Activated T-helper 2 cell treated with anti-CD3 and anti-CD28 coated beads, Interferon-gamma antibody, Interleukin-2, Interleukin-4, amounts not matched to agents 10 μg/mL and 5 μg/mL and 100 μg/mL, durations not matched to agents 14 hours and 24 hours and 36 hours (primary cell): ENCODE data around the gene KIF26B. TPM values are rescaled to one million over a fixed set of nuclear protein-coding genes. Genes with fewer than 3 reads are reported as not detected.

Experiments used
- DNase-seq: peaks from one replicate; pipeline ENCODE4 v3.0.0; 2021; ENCODE audit warnings: low spot score
- H3K27ac Mint-ChIP-seq: one replicate; pipeline ENCODE4 v1.8.0; 2021; ENCODE audit warnings: mixed read lengths
- H3K27me3 Mint-ChIP-seq: one replicate; pipeline ENCODE4 v1.8.0; 2021; ENCODE audit warnings: low read depth, mixed read lengths
- H3K36me3 Mint-ChIP-seq: one replicate; pipeline ENCODE4 v1.8.0; 2021; ENCODE audit warnings: low read depth, mixed read lengths
- H3K4me1 Mint-ChIP-seq: one replicate; pipeline ENCODE4 v1.8.0; 2021; ENCODE audit warnings: low read depth, mixed read lengths
- H3K4me3 Mint-ChIP-seq: one replicate; pipeline ENCODE4 v1.8.0; 2021; ENCODE audit warnings: low read depth, mild to moderate bottlenecking, moderate library complexity, mixed read lengths
- H3K9me3 Mint-ChIP-seq: one replicate; pipeline ENCODE4 v1.8.0; 2021; ENCODE audit warnings: mixed read lengths
- intact Hi-C: fragments of 100-400 bp; cut with micrococcal nuclease; formaldehyde crosslinking; loops from one replicate; pipeline ENCODE4 v1.15.1; 2023
- total RNA-seq: library from RNA; stranded (reverse); gene quantifications from 2 replicates; pipeline ENCODE4 v1.2.3, GENCODE V29; 2022

KIF26B gene
- total RNA-seq, 1 donor from 2014 or later: 0.37 TPM

DNA sequence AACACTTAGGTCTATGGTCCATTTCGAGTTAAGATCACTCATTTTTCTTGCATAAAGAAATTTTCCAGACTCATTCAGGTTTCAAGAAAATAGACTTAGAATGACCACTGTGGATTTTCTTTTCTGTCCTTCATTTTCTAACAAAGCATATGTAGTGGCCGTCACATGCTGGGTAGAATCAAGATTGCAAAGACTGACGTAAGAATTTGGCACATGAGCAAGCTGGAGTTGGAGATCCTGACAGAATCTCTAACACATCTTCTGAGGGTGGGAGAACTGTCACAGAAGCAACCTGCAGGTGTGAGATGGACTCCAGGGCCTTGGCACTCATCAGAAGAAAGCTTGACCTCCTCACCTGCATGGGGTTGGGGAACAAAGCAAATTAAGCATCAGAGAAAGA is 28.6 kb downstream of the KIF26B start:
- H3K9me3 Mint-ChIP-seq: no peaks in the 10 kb centered on the region
- no peaks in the 10 kb centered on the region for H3K4me1 Mint-ChIP-seq
- DNase-seq: no peak
- intact Hi-C loops: no loop called here
- no peaks in the 10 kb centered on the region for H3K36me3 Mint-ChIP-seq
- no peak overlapping the region for H3K4me3 Mint-ChIP-seq
- H3K27me3 Mint-ChIP-seq: peaks cover 3% of the 10 kb centered on the region
- H3K27ac Mint-ChIP-seq: no peak overlapping the region

- Mint-ChIP-seq H3K4me1 (no peaks in the 10 kb centered on the region), H3K4me3 (no peak overlapping the region), H3K27me3 (peaks cover 3% of the 10 kb centered on the region), H3K36me3 (no peaks in the 10 kb centered on the region), H3K27ac (no peak overlapping the region), H3K9me3 (no peaks in the 10 kb centered on the region)
- intact Hi-C loops: no loop called here
- no peak for DNase-seq
Observed at GRCh38 chr1:245184779-245185178, 30.0 kb downstream of the KIF26B start.

DNA sequence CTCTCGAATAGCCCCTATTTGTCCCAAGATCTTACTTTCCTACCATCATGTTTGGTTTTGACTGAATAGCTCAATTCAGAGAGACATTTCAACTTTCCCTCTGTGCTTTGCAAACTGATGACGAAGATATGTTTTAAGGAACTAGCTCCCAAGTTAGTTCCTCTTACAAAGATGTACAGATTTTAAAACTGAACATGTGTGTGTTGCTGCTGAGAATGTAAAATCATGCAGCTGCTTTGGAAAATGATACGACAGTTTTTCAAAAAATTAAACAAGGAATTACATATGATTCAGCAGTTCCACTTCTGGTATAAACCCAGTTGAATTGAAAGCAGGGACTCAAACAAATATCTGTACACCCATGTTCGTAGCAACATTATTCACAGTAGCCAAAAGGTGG is 33.6 kb downstream of the KIF26B start:
- DNase-seq: no peak
- Mint-ChIP-seq H3K9me3 (no peaks in the 10 kb centered on the region), H3K4me1 (no peaks in the 10 kb centered on the region), H3K4me3 (no peak overlapping the region), H3K27ac (no peak overlapping the region), H3K27me3 (no peaks in the 10 kb centered on the region), H3K36me3 (no peaks in the 10 kb centered on the region)
- intact Hi-C loops: no loop called here

DNA sequence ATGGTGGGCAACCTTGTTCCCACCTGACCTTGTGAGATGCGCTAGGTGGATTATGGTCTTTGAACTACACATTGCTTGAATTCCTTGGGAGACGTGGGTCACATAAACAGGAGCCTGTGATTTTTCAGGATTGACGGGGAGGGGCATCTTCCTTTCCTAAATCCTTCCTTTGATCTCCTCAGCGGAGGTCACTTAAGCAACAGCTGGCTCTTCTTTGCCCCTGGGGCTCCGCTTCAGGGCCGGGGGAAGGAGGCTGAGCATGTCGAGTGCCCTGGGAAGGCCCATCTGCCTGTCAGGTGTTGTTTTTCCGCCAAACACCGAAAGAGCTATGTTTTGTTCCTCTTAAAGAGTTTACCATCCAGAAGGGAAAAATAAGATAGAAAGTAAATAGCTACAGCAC is 40.6 kb downstream of the KIF26B start:
- Mint-ChIP-seq H3K27me3 (peaks cover 6% of the 10 kb centered on the region), H3K9me3 (no peaks in the 10 kb centered on the region), H3K4me1 (no peaks in the 10 kb centered on the region), H3K36me3 (no peaks in the 10 kb centered on the region), H3K4me3 (no peak overlapping the region), H3K27ac (no peak overlapping the region)
- intact Hi-C loops: no loop called here
- no peak for DNase-seq

- no peaks in the 10 kb centered on the region for H3K4me1 Mint-ChIP-seq
Observed at GRCh38 chr1:245197121-245197520, 42.3 kb downstream of the KIF26B start.

DNA sequence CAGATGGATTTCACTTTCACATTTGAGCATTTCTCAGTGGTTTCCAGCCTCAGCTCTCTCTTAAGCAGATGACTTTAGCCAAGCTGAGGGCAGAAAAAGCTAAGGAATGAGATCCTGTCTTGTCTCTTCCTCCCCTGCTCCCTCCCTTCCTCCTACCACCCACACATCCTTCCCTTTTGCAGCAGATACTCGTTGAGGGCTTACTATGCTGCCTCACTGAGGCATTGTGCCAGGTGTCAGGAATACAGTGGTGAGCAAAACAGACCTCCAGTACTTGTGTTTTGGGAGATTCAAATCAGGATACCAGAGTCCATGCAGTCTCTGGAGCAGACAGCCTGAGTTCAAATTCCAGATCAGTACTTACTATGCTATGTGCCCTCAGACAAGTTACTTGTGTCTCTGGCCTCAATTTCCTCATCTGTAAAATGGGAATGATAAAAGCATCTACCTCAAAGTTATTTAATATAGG is 43.2 kb downstream of the KIF26B start:
- no peak overlapping the region for H3K4me3 Mint-ChIP-seq
- H3K9me3 Mint-ChIP-seq: no peaks in the 10 kb centered on the region
- intact Hi-C loops: no loop called here
- no peak overlapping the region for H3K27ac Mint-ChIP-seq
- H3K36me3 Mint-ChIP-seq: no peaks in the 10 kb centered on the region
- DNase-seq: no peak
- H3K27me3 Mint-ChIP-seq: peaks cover 6% of the 10 kb centered on the region
- no peaks in the 10 kb centered on the region for H3K4me1 Mint-ChIP-seq

More at GRCh38 chr1:245197121-245197520, 42.3 kb downstream of the KIF26B start:
- H3K27ac Mint-ChIP-seq: no peak overlapping the region
- H3K27me3 Mint-ChIP-seq: peaks cover 6% of the 10 kb centered on the region
- H3K4me3 Mint-ChIP-seq: no peak overlapping the region
- H3K9me3 Mint-ChIP-seq: no peaks in the 10 kb centered on the region
- H3K36me3 Mint-ChIP-seq: no peaks in the 10 kb centered on the region
- intact Hi-C loops: no loop called here
- DNase-seq: no peak

DNA sequence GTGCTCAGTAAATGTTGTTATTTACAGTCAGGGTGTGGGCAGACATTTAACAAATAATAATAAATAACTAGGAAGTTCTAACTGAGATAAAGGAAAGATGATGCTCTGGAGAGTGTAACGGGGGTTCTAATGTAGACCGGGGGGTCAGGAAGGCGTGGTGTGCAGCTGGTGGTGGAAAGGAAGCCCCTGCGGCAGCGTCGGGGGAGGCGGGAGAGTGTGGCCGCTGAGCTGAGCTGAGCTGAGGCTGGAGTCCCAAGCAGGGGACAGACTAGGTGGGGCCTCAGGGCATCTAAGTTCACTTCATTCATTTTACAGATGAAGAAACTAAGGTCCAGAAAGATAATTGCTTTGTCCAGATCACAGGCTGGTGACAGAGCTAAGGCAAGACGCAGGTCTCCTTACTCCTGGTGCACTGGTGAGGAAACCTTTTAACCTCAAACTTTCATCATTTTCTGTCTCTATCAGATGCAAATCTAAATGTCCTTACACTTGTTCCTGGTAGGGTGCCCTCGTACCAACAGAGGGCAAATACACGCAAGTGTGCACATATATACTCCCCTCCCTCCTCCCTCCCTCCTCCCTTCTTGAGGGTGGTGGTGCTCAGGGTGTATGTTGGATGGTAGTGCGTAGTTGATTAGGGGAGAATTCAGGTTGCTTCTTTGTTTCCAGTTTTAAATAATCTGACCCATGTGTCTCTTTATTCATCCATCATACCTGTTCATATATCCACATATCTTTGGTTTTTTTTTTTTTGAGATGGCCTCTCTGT is 44.1 kb downstream of the KIF26B start:
- Mint-ChIP-seq H3K4me3 (no peak overlapping the region), H3K9me3 (no peaks in the 10 kb centered on the region), H3K27me3 (peaks cover 6% of the 10 kb centered on the region), H3K36me3 (no peaks in the 10 kb centered on the region), H3K4me1 (no peaks in the 10 kb centered on the region), H3K27ac (no peak overlapping the region)
- intact Hi-C loops: no loop called here
- no peak for DNase-seq

GRCh38 chr1:245200146-245200545 is 45.4 kb downstream of the KIF26B start:
- no peak for DNase-seq
- Mint-ChIP-seq H3K9me3 (no peaks in the 10 kb centered on the region), H3K27ac (no peak overlapping the region), H3K27me3 (peaks cover 6% of the 10 kb centered on the region), H3K4me1 (no peaks in the 10 kb centered on the region), H3K36me3 (no peaks in the 10 kb centered on the region), H3K4me3 (no peak overlapping the region)
- intact Hi-C loops: no loop called here

GRCh38 chr1:245201201-245201600 is 46.4 kb downstream of the KIF26B start:
- no peaks in the 10 kb centered on the region for H3K36me3 Mint-ChIP-seq
- peaks cover 6% of the 10 kb centered on the region for H3K27me3 Mint-ChIP-seq
- no peak for DNase-seq
- no peak overlapping the region for H3K4me3 Mint-ChIP-seq
- peaks cover under 1% of the 10 kb centered on the region for H3K9me3 Mint-ChIP-seq
- H3K27ac Mint-ChIP-seq: no peak overlapping the region
- intact Hi-C loops: no loop called here
- H3K4me1 Mint-ChIP-seq: no peaks in the 10 kb centered on the region

DNA sequence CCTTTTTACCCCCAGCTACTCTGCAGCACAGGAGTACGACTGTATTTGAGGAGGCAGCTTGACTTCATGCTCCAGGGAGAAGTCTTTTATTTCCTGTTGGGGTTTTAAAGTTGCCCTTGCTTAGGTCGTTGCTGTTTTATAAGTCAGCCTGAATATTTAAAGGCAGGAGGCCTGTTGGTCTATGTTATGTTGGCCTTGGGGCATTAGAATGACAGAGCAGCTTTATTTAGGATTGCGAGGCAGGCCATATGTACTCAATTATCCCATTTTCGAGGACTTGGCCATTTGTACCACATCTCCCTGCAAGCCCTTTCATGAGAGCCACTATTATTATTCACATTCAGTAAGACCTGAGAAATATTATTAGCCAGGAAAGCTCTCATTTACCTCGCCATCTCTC is 47.0 kb downstream of the KIF26B start:
- no peak for DNase-seq
- Mint-ChIP-seq H3K4me3 (no peak overlapping the region), H3K36me3 (no peaks in the 10 kb centered on the region), H3K27ac (no peak overlapping the region), H3K4me1 (no peaks in the 10 kb centered on the region), H3K9me3 (peaks cover 7% of the 10 kb centered on the region), H3K27me3 (peaks cover 6% of the 10 kb centered on the region)
- intact Hi-C loops: no loop called here

GRCh38 chr1:245205396-245205795 is 50.6 kb downstream of the KIF26B start:
- H3K4me3 Mint-ChIP-seq: no peak overlapping the region
- no peaks in the 10 kb centered on the region for H3K4me1 Mint-ChIP-seq
- H3K27ac Mint-ChIP-seq: no peak overlapping the region
- intact Hi-C loops: no loop called here
- peaks cover 16% of the 10 kb centered on the region for H3K9me3 Mint-ChIP-seq
- H3K36me3 Mint-ChIP-seq: no peaks in the 10 kb centered on the region
- no peak for DNase-seq
- H3K27me3 Mint-ChIP-seq: no peaks in the 10 kb centered on the region

DNA sequence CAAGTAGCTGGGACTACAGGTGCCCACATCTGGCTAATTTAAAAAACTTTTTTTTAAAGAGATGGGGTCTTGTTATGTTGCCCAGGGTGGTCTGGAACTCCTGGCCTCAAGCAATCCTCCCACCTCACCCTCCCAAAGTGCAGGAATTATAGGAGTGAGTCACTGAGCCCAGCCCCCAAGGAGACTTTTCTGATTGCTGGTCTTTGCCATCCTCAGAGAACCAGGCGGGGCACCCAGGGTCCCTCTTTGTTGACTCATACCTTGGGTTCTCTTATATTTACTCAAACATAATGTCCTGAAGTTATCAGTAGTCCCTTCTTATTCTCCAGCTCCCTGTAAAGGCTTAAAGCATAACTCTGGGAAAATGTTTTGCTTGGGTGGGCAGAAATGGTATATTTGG is 51.1 kb downstream of the KIF26B start:
- Mint-ChIP-seq H3K4me1 (no peaks in the 10 kb centered on the region), H3K27me3 (no peaks in the 10 kb centered on the region)
- no peak for DNase-seq

GRCh38 chr1:245207056-245207638 is 52.4 kb downstream of the KIF26B start:
- Mint-ChIP-seq H3K27ac (no peak overlapping the region), H3K9me3 (peaks cover 16% of the 10 kb centered on the region), H3K36me3 (no peaks in the 10 kb centered on the region), H3K27me3 (no peaks in the 10 kb centered on the region), H3K4me1 (no peaks in the 10 kb centered on the region), H3K4me3 (no peak overlapping the region)
- intact Hi-C loops: no loop called here
- DNase-seq: no peak

More for the DNA sequence above, 51.1 kb downstream of the KIF26B start:
- intact Hi-C loops: no loop called here
- Mint-ChIP-seq H3K27ac (no peak overlapping the region), H3K36me3 (no peaks in the 10 kb centered on the region), H3K4me3 (no peak overlapping the region), H3K9me3 (peaks cover 16% of the 10 kb centered on the region)
